Measurements from ENCODE around the gene ZBED1.
"Not testable (repeated sequence)": the region's sequence is repeated elsewhere in the genome, so short reads cannot be mapped to it uniquely, and the experiment has no call there.

Gene ZBED1

GRCh38 chrX:2484721-2485648, 15.8 kb downstream of the ZBED1 start:
- no peak for TF ChIP-seq CTCF (IDR thresholded peaks at IDR 0.05; ENCODE audit: insufficient read depth, low read length)
- TF ChIP-seq GABPA (IDR thresholded peaks at IDR 0.05; ENCODE audit: low read depth): no peak
- TF ChIP-seq REST (IDR thresholded peaks at IDR 0.05; ENCODE audit: insufficient replicate concordance, low read depth): no peak
- TF ChIP-seq POLR2AphosphoS5 (IDR thresholded peaks at IDR 0.05; ENCODE audit: low read depth): no peak
- no peak for TF ChIP-seq SPI1 (IDR thresholded peaks at IDR 0.05; ENCODE audit: borderline replicate concordance, low read depth)
- no peaks in the 10 kb centered on the region for H3K27me3 ChIP-seq (ENCODE audit: insufficient read depth, poor library complexity, severe bottlenecking)
- no peak overlapping the region for H3K27ac ChIP-seq (replicated peaks)
- DNase-seq (ENCODE audit: low read depth in 1 of 2, low spot score in 1 of 2): no peak
- H3K4me3 ChIP-seq (replicated peaks; ENCODE audit: insufficient read depth, low read length): no peak overlapping the region

- Histone ChIP-seq H3K27me3 (ENCODE audit: insufficient read depth, poor library complexity, severe bottlenecking) (no peaks in the 10 kb centered on the region), H3K27ac (replicated peaks) (no peak overlapping the region), H3K4me3 (replicated peaks; ENCODE audit: insufficient read depth, low read length) (no peak overlapping the region)
- DNase-seq (ENCODE audit: low read depth in 1 of 2, low spot score in 1 of 2): no peak
- TF ChIP-seq REST (IDR thresholded peaks at IDR 0.05; ENCODE audit: insufficient replicate concordance, low read depth): no peak
Observed at GRCh38 chrX:2484256-2484655, 16.5 kb downstream of the ZBED1 start.

DNA sequence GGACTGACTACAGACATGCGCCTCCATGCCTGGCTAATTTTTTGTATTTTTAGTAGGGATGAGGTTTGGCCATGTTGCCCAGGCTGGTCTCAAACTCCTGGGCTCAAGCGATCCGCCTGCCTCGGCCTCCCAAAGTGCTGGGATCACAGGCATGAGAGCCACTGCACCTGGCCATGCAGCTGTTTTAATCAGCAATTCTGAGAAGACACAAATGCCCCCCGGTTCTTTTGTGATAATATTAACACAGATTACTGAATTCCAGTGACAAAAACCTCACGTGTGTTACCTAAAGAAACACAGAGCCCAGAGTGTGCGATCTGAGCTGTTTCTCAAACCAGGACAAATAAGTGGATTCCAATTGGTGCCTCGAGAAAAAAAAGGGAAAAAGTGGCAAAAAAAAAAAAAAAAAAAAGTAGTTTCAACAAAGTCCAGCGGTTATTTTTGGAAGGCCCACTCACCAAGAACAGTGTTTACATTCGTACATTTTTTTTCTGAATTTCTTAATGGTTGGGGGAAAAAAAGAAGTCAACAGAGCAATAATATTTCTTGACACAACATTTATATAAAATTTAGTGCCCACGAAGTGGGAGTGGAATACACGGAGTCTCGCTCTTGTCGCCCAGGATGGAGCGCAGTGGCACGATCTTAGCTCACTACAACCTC, 17.2 kb downstream of the ZBED1 start:
- no peaks in the 10 kb centered on the region for H3K27me3 ChIP-seq (ENCODE audit: insufficient read depth, poor library complexity, severe bottlenecking)
- TF ChIP-seq GABPA (IDR thresholded peaks at IDR 0.05; ENCODE audit: low read depth) (no peak), REST (IDR thresholded peaks at IDR 0.05; ENCODE audit: insufficient replicate concordance, low read depth) (no peak), CTCF (IDR thresholded peaks at IDR 0.05; ENCODE audit: insufficient read depth, low read length) (no peak), SPI1 (IDR thresholded peaks at IDR 0.05; ENCODE audit: borderline replicate concordance, low read depth) (no peak), POLR2AphosphoS5 (IDR thresholded peaks at IDR 0.05; ENCODE audit: low read depth) (no peak)
- DNase-seq (ENCODE audit: low read depth in 1 of 2, low spot score in 1 of 2): no peak
- H3K27ac ChIP-seq (replicated peaks): no peak overlapping the region
- no peak overlapping the region for H3K4me3 ChIP-seq (replicated peaks; ENCODE audit: insufficient read depth, low read length)

- H3K27ac ChIP-seq (replicated peaks); H3K27me3 ChIP-seq (ENCODE audit: insufficient read depth, poor library complexity, severe bottlenecking); DNase-seq (ENCODE audit: low read depth in 1 of 2, low spot score in 1 of 2); H3K4me3 ChIP-seq (replicated peaks; ENCODE audit: insufficient read depth, low read length): not testable (repeated sequence)
Observed at GRCh38 chrX:2481597-2481996, 19.2 kb downstream of the ZBED1 start.

- not testable (repeated sequence) for H3K27ac ChIP-seq (replicated peaks); H3K4me3 ChIP-seq (replicated peaks; ENCODE audit: insufficient read depth, low read length); DNase-seq (ENCODE audit: low read depth in 1 of 2, low spot score in 1 of 2); H3K27me3 ChIP-seq (ENCODE audit: insufficient read depth, poor library complexity, severe bottlenecking)
Observed at GRCh38 chrX:2479982-2480381, 20.8 kb downstream of the ZBED1 start.
